ENCODE measurements around the gene TAX1BP3. TPM values are rescaled to one million over a fixed set of nuclear protein-coding genes. Genes with fewer than 3 reads are reported as not detected.

The TAX1BP3 gene
- total and polyA plus RNA-seq, 9 of the 15 experiments (the other 6 are each of a cell fraction or from before 2014, with no cell fraction given): 0.99 to 14.5 (median 6.2) TPM

DNA sequence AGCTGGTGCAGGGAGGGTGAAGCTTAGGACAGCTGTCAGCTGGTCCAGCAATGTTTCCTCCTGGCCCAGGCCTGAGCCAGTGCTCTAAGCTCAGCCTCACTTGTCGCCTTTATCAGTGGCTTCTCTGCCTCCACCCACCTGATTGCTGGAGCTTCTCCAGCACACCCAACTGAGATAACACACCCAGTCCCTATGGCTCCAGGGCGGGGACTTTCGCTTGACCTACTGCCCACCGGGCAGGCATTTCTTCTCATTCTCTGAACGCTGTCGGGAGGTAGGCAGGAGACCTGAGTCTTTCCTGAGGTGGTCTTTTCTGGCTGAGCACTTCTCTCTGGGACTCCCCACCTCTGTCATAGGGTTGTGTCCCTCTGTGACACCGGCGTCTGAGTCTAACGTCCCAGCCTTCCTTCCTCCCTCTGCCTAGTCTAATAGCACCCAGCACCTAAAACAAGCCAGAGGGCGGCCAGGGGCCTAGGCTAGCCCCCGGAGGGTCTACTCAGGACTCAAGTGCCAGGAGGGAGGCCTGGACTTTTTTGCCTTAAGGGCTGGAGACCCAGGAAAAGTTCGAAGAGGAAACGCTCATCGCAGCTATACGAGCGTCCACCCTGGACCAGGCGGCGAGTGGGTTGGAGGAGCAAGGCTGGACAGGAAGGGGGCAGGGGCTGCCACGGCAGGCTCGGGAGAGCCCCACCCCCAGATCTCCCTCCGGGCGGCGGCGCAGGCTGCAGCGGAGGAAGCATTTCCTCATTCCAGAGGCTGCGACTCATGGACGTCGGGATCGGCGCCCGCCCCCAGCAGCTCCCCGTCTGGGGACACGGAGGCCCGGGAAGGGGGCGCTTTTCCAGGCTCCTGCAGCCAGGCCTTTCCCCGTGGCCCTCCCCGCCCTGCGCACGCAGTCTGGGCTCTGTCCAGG is 756 bp downstream of the TAX1BP3 start:
- peak; percentile 90 for FAIRE-seq
- H3K9ac ChIP-seq (ENCODE audit: insufficient read depth in 1 of 2, low read depth in 2 of 2, low read length in 2 of 2): peak overlapping the region; percentile 53 to 90
- no peaks in the 10 kb centered on the region for H3K9me3 ChIP-seq (replicated peaks; ENCODE audit: control insufficient read depth, insufficient read depth, low read depth, low read length)
- H3K9me1 ChIP-seq (ENCODE audit: control insufficient read depth, insufficient read depth, low read length): peaks cover 6% of the 10 kb centered on the region
- 0% methylated on average over 18 of the region's 39 CpGs for WGBS (ENCODE audit: insufficient coverage, low coverage, missing lambda C conversion rate)
- peaks cover 6 to 37% of the 10 kb centered on the region in 2 experiments; a peak in 4 of 5 replicates for H3K4me1 ChIP-seq (replicated peaks in 1 of 2; ENCODE audit: control insufficient read depth in 2 of 2, insufficient read depth in 2 of 2, low read length in 2 of 2)
- H4K20me1 ChIP-seq (replicated peaks; ENCODE audit: control insufficient read depth, insufficient read depth, low read length): 0 out of 2 replicates have a peak, but pooled peaks cover 16% of the 10 kb centered on the region
- peak overlapping the region; percentile 79 for H3K4me2 ChIP-seq (ENCODE audit: insufficient read depth, low read length)
- peak overlapping the region; percentile 87 for H3K4me3 ChIP-seq
- H2AFZ ChIP-seq (ENCODE audit: low read depth, low read length): peak overlapping the region; percentile 75
- peak; percentile 51 to 88 (median 74) for DNase-seq (ENCODE audit: extremely low read depth in 1 of 4, low spot score in 3 of 4)
- peaks cover 7% of the 10 kb centered on the region; the same call in 2 of the 3 replicates for H3K36me3 ChIP-seq (ENCODE audit: control insufficient read depth, insufficient read depth, low read length)
- peak overlapping the region; percentile 57 for H3K27ac ChIP-seq (ENCODE audit: extremely low read depth, low read depth, low read length)
- H3K27me3 ChIP-seq (ENCODE audit: control insufficient read depth in 2 of 2, insufficient read depth in 2 of 2, low read length in 2 of 2): no peaks in the 10 kb centered on the region
- ChIA-PET CTCF (ENCODE audit: low intra/inter-chr PET ratio) (no interaction called here), POLR2A (interaction anchor here (0.6 to 1.6 kb wide), 5 partner anchors 9 to 27 kb away, joined by 3 to 5 read pairs (median 3); no protein-coding TSS in a partner anchor)
- intact Hi-C loops (cut with micrococcal nuclease): no loop called here
- in situ Hi-C loops (cut with MboI): no loop called here
- peaks cover 20% of the 10 kb centered on the region for H3K79me2 ChIP-seq (ENCODE audit: control insufficient read depth, insufficient read depth, low read length)
- TSS peak; percentile 39 for BruUV-seq (replicated peaks)
- ATAC-seq: peak; percentile 76
- TF ChIP-seq SRSF3 (IDR thresholded peaks at IDR 0.05; ENCODE audit: insufficient read depth, low read length) (no peak), ZNF184 (CRISPR knock-in tag; IDR thresholded peaks at IDR 0.05) (no peak), PHTF2 (CRISPR knock-in tag; IDR thresholded peaks at IDR 0.05) (no peak), GABPA (tag; conservative IDR thresholded peaks at IDR 0.05; ENCODE audit: low read depth) (no peak), PHF20 (IDR thresholded peaks at IDR 0.05; ENCODE audit: partially characterized antibody) (no peak), ETV1 (tag; conservative IDR thresholded peaks at IDR 0.05; ENCODE audit: low read depth) (no peak), ZNF239 (CRISPR knock-in tag; IDR thresholded peaks at IDR 0.05) (no peak), BRD9 (IDR thresholded peaks at IDR 0.05; ENCODE audit: low read depth, partially characterized antibody) (no peak), ZNF57 (CRISPR knock-in tag; IDR thresholded peaks at IDR 0.05) (no peak), STAT5A (IDR thresholded peaks at IDR 0.05; ENCODE audit: borderline replicate concordance, low read length) (no peak), TSC22D4 (tag; IDR thresholded peaks at IDR 0.05) (no peak), SAP30 (IDR thresholded peaks at IDR 0.05; ENCODE audit: borderline replicate concordance, insufficient read depth, low read depth, low read length, poor library complexity, severe bottlenecking) (no peak), ZBED1 (IDR thresholded peaks at IDR 0.05) (no peak), SMAD4 (CRISPR knock-in tag; conservative IDR thresholded peaks at IDR 0.05) (0 out of 2 replicates have a peak, but pooled peaks have one; percentile 29), ZKSCAN1 (IDR thresholded peaks at IDR 0.05; ENCODE audit: low read depth, low read length) (no peak), ARID1B (IDR thresholded peaks at IDR 0.05) (peak; percentile 62)
- TF ChIP-seq, protein P1, sequence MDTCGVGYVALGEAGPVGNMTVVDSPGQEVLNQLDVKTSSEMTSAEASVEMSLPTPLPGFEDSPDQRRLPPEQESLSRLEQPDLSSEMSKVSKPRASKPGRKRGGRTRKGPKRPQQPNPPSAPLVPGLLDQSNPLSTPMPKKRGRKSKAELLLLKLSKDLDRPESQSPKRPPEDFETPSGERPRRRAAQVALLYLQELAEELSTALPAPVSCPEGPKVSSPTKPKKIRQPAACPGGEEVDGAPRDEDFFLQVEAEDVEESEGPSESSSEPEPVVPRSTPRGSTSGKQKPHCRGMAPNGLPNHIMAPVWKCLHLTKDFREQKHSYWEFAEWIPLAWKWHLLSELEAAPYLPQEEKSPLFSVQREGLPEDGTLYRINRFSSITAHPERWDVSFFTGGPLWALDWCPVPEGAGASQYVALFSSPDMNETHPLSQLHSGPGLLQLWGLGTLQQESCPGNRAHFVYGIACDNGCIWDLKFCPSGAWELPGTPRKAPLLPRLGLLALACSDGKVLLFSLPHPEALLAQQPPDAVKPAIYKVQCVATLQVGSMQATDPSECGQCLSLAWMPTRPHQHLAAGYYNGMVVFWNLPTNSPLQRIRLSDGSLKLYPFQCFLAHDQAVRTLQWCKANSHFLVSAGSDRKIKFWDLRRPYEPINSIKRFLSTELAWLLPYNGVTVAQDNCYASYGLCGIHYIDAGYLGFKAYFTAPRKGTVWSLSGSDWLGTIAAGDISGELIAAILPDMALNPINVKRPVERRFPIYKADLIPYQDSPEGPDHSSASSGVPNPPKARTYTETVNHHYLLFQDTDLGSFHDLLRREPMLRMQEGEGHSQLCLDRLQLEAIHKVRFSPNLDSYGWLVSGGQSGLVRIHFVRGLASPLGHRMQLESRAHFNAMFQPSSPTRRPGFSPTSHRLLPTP (IDR thresholded peaks at IDR 0.05; ENCODE audit: borderline replicate concordance, extremely low read depth, insufficient read length): no peak
- TF ChIP-seq, protein P2, sequence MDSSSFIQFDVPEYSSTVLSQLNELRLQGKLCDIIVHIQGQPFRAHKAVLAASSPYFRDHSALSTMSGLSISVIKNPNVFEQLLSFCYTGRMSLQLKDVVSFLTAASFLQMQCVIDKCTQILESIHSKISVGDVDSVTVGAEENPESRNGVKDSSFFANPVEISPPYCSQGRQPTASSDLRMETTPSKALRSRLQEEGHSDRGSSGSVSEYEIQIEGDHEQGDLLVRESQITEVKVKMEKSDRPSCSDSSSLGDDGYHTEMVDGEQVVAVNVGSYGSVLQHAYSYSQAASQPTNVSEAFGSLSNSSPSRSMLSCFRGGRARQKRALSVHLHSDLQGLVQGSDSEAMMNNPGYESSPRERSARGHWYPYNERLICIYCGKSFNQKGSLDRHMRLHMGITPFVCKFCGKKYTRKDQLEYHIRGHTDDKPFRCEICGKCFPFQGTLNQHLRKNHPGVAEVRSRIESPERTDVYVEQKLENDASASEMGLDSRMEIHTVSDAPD (CRISPR knock-in tag; IDR thresholded peaks at IDR 0.05): no peak

Measured in K562 (cell line).